GM12874 (cell line): Measurements from ENCODE around the gene SH3PXD2A.

Experiments
- TF ChIP-seq, protein P1 (sequence below): IDR thresholded peaks from 2 replicates; pipeline ENCODE4 v1.5.1; 2011; ENCODE audit warnings: low read depth, mild to moderate bottlenecking, control low read depth, low read length, moderate library complexity; ENCODE audit not compliant: insufficient read depth

SH3PXD2A gene

DNA sequence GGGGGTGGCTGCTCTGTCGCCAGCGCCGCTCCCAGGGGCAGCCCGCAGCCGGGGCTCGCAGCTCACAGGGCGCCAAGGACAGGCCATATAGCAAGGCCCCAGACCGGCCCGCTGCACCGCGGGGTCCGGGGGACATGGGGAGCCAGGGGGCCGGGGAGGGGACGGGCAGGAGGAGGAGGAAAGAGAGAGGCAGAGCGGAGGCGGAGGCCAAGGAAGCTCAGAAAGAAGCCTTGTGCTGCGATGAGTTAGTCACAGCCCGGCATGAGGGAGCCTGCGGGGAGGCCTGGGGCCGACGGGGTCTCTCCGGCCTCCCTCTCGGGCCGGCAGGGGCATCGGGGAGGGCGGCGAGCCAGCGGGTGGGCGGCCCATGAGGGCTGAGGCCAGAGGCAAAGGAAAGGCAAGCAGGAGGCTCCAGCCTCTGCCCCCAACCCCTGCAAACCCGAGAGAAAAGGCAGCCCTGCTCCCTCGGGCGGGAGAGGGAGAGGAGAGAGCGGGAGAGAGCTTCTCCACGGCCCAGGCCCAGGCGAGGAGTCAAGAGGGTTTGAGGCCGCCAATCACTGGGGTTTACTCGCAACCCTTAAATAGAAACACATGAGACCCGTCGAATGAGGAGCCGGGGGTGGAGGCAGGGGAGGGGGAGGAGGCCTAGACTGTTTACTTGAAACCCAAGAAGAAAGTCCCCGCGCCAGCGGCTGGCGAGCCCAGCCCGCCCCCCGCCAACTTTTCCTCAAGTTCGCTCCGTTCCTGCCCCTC, 194.0 kb downstream of the SH3PXD2A start:
- TF ChIP-seq, protein P1, sequence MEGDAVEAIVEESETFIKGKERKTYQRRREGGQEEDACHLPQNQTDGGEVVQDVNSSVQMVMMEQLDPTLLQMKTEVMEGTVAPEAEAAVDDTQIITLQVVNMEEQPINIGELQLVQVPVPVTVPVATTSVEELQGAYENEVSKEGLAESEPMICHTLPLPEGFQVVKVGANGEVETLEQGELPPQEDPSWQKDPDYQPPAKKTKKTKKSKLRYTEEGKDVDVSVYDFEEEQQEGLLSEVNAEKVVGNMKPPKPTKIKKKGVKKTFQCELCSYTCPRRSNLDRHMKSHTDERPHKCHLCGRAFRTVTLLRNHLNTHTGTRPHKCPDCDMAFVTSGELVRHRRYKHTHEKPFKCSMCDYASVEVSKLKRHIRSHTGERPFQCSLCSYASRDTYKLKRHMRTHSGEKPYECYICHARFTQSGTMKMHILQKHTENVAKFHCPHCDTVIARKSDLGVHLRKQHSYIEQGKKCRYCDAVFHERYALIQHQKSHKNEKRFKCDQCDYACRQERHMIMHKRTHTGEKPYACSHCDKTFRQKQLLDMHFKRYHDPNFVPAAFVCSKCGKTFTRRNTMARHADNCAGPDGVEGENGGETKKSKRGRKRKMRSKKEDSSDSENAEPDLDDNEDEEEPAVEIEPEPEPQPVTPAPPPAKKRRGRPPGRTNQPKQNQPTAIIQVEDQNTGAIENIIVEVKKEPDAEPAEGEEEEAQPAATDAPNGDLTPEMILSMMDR: no peak

DNA sequence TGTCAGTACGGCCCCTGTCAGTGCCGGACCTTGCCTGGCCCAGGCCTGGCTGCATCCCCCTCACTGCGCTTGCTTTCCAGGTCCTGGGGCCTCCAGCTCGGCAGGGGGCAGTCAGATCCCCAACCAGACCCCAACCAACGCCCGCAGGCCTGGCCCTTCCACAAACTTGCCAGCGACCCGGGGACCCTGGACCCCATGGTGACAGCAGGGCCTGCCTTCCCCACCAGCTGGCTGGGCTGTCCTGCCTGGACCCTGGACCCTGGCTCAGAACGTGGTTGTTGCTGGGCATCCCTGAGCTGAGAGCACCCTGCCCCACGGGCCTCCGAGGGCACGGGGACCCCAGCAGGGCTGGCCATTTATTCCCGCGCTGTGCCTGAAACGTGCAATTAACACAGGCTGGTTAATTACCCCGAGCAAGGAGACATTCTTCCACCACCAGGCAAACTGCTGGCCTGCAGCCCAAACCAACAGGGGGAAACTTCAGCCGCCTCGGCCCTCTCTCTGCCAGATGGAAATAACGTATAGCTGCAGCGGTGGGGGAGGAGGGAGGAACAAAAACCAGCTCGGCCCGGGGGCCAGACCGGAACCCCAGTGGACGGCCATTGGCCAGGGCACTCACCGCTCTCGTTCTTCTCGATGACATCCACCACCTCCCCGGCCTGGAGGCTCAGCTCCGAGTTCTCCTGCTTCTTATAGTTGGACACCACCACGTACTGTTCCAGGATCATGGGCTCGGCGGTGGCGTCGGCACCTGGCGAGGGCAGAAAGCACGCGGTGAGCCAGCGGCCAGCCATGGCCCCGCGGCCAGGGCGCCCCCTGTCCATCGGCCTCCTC, 194.8 kb downstream of the SH3PXD2A start:
- TF ChIP-seq, protein P1: no peak

- TF ChIP-seq, protein P1: no peak
These were observed 195.6 kb downstream of the SH3PXD2A start for GRCh38 chr10:103659674-103660363.

DNA sequence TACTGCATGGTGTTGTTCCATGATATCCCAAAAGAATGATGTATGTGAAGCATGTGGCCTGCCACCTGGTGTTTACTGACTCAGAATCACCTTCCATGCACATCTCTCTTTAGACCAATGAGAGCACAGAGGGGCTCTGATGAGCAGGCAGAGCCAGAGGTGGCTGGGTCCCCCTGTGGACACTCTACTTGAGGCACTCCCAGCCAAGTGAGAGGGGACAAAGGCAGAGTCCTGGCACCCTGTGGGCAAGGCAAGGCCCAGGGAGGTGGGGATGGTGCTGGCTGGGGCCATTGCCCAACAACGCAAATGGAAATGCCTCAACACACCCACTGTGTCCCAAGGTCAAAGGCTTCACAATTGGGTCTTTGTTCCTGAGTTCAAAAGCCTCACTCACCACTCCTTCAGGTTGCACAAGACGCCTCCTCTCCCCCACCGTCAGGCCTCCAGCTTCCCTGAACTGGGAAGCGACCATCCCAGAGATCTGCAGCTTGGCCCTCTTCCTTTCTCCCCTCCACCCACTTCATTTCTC, 197.3 kb downstream of the SH3PXD2A start:
- TF ChIP-seq, protein P1: no peak

GRCh38 chr10:103657061-103657591, 198.2 kb downstream of the SH3PXD2A start:
- TF ChIP-seq, protein P1: no peak

DNA sequence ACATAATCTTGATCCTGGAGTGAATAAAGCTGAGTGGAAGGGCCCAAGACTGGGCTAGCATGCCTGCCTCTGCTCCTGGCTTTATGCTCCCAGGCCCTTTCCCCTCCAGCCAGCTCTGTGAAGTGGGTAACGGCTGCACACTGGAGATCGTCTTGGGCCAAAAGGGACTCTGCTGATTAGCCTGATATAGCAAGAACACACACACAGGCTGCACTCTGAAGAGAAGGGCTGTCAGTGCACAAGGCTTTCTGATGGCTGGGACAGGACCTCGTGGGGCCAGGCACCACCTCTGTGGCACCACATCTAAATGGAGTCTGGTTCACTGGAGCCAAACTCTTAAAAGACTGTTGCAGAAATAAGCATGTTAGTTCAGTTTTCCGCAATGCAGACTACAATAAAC, 200.5 kb downstream of the SH3PXD2A start:
- TF ChIP-seq, protein P1: no peak
